Kidney tubule cell (primary cell): ENCODE data around the gene UBE2K.
"Not testable (repeated sequence)": the region's sequence is repeated elsewhere in the genome, so short reads cannot be mapped to it uniquely, and the experiment has no call there.

Experiments used
- DNase-seq: peaks from one replicate; pipeline ENCODE4 v3.0.0-alpha.2; 2018; ENCODE audit warnings: low spot score

Gene UBE2K

GRCh38 chr4:39808231-39808749, 110.4 kb downstream of the UBE2K start:
- DNase-seq = no peak

- no peak for DNase-seq
Observed at GRCh38 chr4:39812500-39812899, 114.6 kb downstream of the UBE2K start.

- DNase-seq = not testable (repeated sequence)
Observed at GRCh38 chr4:39813033-39813432, 115.1 kb downstream of the UBE2K start.

GRCh38 chr4:39813761-39814160, 115.8 kb downstream of the UBE2K start:
- DNase-seq = not testable (repeated sequence)

- DNase-seq = no peak
Observed at GRCh38 chr4:39814403-39815185, 116.7 kb downstream of the UBE2K start.

- DNase-seq = no peak
Observed at GRCh38 chr4:39818646-39819045, 120.7 kb downstream of the UBE2K start.

- no peak for DNase-seq
Observed at GRCh38 chr4:39820186-39820585, 122.2 kb downstream of the UBE2K start.

GRCh38 chr4:39821951-39822350, 124.0 kb downstream of the UBE2K start:
- DNase-seq = no peak

GRCh38 chr4:39822662-39823061, 124.7 kb downstream of the UBE2K start:
- DNase-seq = no peak

GRCh38 chr4:39823191-39823590, 125.3 kb downstream of the UBE2K start:
- no peak for DNase-seq

- DNase-seq = peak; percentile 41
Observed at GRCh38 chr4:39825090-39825489, 127.2 kb downstream of the UBE2K start.

- peak; percentile 32 for DNase-seq
Observed at GRCh38 chr4:39825741-39826231, 127.8 kb downstream of the UBE2K start.
